PFSK-1 (cell line): ENCODE results near the gene ZNF644.

ENCODE experiments used
- FOXP2 ChIP-seq: optimal IDR thresholded peaks from 2 replicates; pipeline ENCODE3; 2011; ENCODE audit warnings: borderline replicate concordance, control low read depth, inconsistent platforms; ENCODE audit not compliant: insufficient read depth; ENCODE audit errors: extremely low read length, extremely low read depth
- POLR2AphosphoS5 ChIP-seq: IDR thresholded peaks from 2 replicates; pipeline ENCODE4 v1.6.1; 2012; ENCODE audit warnings: low read depth, mild to moderate bottlenecking, control low read depth, low read length, moderate library complexity
- SIN3A ChIP-seq: IDR thresholded peaks from 2 replicates; pipeline ENCODE4 v1.6.1; 2012; ENCODE audit warnings: mild to moderate bottlenecking, low read length, moderate library complexity, borderline replicate concordance; ENCODE audit not compliant: insufficient read depth
- TAF1 ChIP-seq: IDR thresholded peaks from 2 replicates; pipeline ENCODE4 v1.6.1; 2012; ENCODE audit warnings: low read length, control low read depth, borderline replicate concordance; ENCODE audit not compliant: insufficient read depth
- TF ChIP-seq, protein P1 (sequence below), 2 experiments: IDR thresholded peaks; 2 replicates each; pipeline versions ENCODE4 v1.6.1 to v1.8.0; 2011 to 2012; ENCODE audit warnings: low read depth in 2 of 2, low read length in 2 of 2, control low read depth in 1 of 2, inconsistent platforms in 1 of 2, mild to moderate bottlenecking in 1 of 2, moderate library complexity in 1 of 2; ENCODE audit not compliant: insufficient read depth in 1 of 2

ZNF644 gene

DNA sequence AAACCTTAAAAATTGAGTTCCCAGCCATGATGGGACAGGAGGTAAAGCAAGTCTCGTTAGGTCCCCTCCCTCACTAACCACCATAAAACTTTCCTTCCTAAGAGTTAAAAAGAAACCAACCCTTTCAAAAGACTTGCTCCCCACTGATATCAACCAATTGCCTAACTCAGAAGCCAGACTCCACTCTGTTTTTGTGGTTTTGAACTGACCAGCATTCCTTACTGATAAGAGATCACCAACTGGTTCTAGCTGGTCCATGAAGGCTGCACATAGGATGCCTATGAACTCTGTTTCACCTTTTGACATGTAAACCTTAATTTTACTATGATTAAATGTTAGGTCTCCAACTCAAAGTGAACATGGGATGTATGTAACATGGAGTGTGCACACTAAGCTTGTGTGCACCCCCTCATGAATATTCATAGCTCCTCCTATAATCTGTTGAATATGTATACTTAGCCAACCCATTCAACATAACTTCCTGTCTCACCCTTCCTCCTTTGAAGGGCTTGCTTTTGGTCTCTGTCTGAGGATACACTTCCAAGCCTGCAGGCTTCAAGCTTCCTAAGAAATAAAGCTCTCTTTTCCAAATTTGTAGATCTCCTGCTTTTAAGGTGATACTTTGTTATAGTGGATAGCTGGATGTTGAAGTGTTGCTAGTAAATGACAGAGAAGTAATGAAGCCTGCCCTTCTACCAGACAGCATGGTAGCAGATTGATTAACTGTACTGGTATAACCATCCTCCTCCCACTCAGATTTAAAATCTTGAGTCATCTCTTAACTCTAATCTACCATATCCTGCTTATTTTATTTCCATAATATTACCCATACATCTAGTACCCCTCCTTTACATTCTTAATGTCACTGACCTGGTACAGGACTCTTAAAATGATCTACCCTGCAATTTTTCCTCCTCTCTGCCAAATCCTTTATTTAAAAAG is 95.6 kb downstream of the ZNF644 start:
- TF ChIP-seq, protein P1, sequence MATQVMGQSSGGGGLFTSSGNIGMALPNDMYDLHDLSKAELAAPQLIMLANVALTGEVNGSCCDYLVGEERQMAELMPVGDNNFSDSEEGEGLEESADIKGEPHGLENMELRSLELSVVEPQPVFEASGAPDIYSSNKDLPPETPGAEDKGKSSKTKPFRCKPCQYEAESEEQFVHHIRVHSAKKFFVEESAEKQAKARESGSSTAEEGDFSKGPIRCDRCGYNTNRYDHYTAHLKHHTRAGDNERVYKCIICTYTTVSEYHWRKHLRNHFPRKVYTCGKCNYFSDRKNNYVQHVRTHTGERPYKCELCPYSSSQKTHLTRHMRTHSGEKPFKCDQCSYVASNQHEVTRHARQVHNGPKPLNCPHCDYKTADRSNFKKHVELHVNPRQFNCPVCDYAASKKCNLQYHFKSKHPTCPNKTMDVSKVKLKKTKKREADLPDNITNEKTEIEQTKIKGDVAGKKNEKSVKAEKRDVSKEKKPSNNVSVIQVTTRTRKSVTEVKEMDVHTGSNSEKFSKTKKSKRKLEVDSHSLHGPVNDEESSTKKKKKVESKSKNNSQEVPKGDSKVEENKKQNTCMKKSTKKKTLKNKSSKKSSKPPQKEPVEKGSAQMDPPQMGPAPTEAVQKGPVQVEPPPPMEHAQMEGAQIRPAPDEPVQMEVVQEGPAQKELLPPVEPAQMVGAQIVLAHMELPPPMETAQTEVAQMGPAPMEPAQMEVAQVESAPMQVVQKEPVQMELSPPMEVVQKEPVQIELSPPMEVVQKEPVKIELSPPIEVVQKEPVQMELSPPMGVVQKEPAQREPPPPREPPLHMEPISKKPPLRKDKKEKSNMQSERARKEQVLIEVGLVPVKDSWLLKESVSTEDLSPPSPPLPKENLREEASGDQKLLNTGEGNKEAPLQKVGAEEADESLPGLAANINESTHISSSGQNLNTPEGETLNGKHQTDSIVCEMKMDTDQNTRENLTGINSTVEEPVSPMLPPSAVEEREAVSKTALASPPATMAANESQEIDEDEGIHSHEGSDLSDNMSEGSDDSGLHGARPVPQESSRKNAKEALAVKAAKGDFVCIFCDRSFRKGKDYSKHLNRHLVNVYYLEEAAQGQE (IDR thresholded peaks at IDR 0.05; ENCODE audit: insufficient read depth in 1 of 2, low read depth in 2 of 2, low read length in 2 of 2), result no peak
- no peak for TF ChIP-seq FOXP2
- no peak for TF ChIP-seq POLR2AphosphoS5
- no peak for TF ChIP-seq TAF1
- TF ChIP-seq SIN3A, result no peak

DNA sequence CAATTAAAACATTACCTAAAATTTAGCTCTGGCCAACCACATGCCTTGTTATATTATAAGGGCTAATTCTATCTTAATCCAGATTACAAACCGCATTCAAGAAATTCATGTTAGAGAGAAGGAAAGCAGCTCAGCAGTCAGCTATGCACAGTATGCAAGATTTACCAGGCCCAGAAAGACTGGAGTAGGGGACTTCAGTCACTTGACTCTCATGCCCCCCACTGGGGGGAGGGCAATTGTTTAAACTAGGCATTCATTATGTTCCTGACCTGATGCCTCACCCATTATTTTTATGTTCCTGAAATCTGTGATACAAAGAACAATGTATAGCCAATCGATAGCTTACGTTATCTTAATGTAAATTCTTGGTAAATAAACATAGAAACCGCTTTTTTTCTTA is 96.9 kb downstream of the ZNF644 start:
- TF ChIP-seq SIN3A, result no peak
- no peak for TF ChIP-seq TAF1

DNA sequence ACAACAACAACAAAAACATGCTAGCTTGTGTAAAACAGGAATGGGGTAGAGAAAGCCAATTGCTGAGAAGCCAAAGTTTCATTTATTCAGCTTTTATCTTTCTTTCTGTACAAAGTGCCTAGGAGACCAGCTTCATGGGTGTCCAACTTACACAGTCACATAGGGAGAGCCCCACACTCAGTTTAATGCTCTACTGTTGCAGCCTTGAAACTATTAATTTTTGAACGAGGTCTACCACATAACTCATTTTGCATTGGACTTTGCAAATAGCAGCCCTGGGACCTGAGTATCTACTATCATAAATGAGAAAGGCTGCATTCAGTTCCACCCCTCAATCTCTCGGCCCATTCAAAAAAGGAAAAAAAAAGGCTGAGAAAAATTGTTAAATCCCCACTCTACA is 98.8 kb downstream of the ZNF644 start:
- no peak for TF ChIP-seq TAF1

DNA sequence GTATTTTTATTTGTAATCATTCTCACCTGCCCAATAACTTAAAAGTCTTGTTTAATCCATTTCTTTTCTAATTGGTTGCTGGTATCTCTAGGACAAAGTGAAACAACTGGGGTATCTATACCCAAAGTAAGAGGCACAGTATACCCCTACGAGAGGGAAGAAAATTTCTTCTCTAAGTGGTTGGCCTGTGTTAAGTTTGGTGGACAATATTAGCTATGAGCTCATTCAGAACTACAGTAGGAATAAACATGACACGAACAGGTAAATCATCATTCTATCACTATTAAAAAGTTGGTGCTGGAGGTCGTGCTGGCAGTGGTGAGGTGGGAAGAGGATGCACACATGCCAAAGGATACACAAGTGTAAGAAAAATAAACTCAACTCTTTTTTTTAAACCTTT is 99.6 kb downstream of the ZNF644 start:
- TF ChIP-seq TAF1 (no peak), POLR2AphosphoS5 (no peak), SIN3A (no peak), FOXP2 (no peak)
- TF ChIP-seq, protein P1 (IDR thresholded peaks at IDR 0.05; ENCODE audit: insufficient read depth in 1 of 2, low read depth in 2 of 2, low read length in 2 of 2), result no peak

DNA sequence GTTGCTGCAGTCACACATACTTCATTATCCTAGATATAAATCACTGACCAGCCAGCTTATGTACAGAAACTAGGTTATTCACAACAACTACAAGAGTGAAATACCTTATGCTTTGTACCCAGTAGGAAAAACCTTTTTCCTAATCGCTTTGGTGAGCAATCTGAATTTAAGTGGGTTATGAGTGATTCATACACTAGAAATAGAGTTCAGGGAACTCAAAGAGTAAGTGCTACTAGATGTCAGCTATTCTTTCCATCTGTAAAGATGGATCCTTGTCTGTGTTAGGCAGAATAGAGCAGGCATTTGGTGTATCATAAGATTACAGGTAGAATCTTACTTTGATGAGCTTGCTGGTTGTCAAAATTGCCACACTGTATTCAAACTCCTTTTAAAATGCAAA is 101.9 kb downstream of the ZNF644 start:
- no peak for TF ChIP-seq SIN3A

DNA sequence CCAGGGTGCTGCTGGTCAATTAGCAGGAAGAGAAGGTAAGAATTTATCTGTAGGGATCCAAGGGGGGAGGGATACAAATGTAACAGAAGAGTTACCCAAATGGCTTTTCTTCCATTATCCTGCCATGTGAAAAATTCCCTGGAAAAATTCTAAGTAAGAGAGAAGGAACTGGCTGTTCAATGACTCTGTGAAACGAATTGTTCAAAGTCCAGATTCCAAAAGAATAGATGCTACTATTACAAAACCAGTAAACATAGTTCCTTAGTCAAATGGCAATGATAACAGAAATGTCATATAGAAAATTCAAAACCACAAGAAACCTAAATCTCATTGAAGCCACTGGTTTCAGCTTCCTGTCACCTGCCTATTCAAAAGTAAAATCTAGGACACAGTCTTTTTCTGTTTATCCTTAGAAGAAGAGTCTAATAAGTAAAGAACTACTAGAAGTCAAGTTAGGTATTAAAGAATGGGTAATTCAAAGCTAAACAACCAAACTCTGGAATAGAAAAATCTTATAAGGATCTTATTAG is 102.6 kb downstream of the ZNF644 start:
- no peak for TF ChIP-seq TAF1
- TF ChIP-seq FOXP2, result no peak
- no peak for TF ChIP-seq SIN3A
- TF ChIP-seq, protein P1 (IDR thresholded peaks at IDR 0.05; ENCODE audit: insufficient read depth in 1 of 2, low read depth in 2 of 2, low read length in 2 of 2), result no peak
- no peak for TF ChIP-seq POLR2AphosphoS5

DNA sequence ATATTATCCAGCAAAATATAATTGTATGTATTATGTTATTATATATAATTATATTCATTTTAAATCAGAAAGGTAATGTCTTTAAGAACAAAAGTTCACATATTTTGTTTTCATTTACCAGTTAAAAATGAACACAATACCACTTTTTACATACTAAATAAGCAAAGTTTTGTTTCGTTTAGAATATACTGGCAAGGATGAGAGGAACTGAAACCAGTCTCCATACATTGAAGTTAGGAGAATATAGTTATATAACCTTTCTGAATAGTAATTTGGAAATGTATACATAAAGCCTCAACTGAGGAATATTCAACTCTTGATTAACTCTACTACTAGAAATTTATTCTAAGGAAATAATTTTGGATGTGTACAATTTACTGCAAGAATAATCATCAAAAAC is 110.5 kb downstream of the ZNF644 start:
- TF ChIP-seq POLR2AphosphoS5 (no peak), TAF1 (no peak), FOXP2 (no peak), SIN3A (no peak)
- TF ChIP-seq, protein P1 (IDR thresholded peaks at IDR 0.05; ENCODE audit: insufficient read depth in 1 of 2, low read depth in 2 of 2, low read length in 2 of 2), result no peak
